HG02885 (cell line): ENCODE results near the gene NLGN1.

Experiments used
- ATAC-seq: cut with Tn5 transposase; IDR thresholded peaks from one replicate; pipeline ENCODE4 v1.9.1; 2021; ENCODE audit warnings: mild to moderate bottlenecking; ENCODE audit not compliant: unreplicated experiment, poor library complexity

NLGN1 gene

GRCh38 chr3:174335324-174335723, 937.8 kb downstream of the NLGN1 start:
- ATAC-seq, result no peak

- no peak for ATAC-seq
Observed at GRCh38 chr3:174335910-174336309, 938.4 kb downstream of the NLGN1 start.
